Measurements from ENCODE around the gene CCDC102A. TPM values are rescaled to one million over a fixed set of nuclear protein-coding genes. Genes with fewer than 3 reads are reported as not detected.

CCDC102A gene
- total and polyA plus RNA-seq, 2 of the 13 experiments (the other 11 are each of a cell fraction or from before 2014, with no cell fraction given), result 2.1 to 2.8 TPM

- no peak for ATAC-seq
- Histone ChIP-seq H3K36me3 (replicated peaks in 1 of 2; ENCODE audit: control insufficient read depth in 1 of 2, insufficient read depth in 2 of 2, low read length in 2 of 2) (no peaks in the 10 kb centered on the region), H2AFZ (ENCODE audit: low read length) (no peak overlapping the region), H3K79me2 (ENCODE audit: insufficient read depth, low read length) (no peaks in the 10 kb centered on the region), H3K27ac (ENCODE audit: extremely low read length, insufficient read depth, low read length) (no peak overlapping the region), H3K27me3 (ENCODE audit: control insufficient read depth in 1 of 2, insufficient read depth in 2 of 2, low read length in 2 of 2) (no peaks in the 10 kb centered on the region), H3K9ac (ENCODE audit: insufficient read depth, low read depth, low read length) (no peak overlapping the region), H3K4me2 (ENCODE audit: low read depth, low read length) (no peak overlapping the region), H3K4me3 (replicated peaks in 1 of 3; ENCODE audit: insufficient read depth in 1 of 3, low read depth in 2 of 3, low read length in 3 of 3) (no peak overlapping the region), H3K4me1 (ENCODE audit: insufficient read depth, low read length) (peaks cover 10% of the 10 kb centered on the region; the same call in 1 of the 2 replicates), H4K20me1 (ENCODE audit: insufficient read depth, low read length) (no peaks in the 10 kb centered on the region), H3K9me3 (ENCODE audit: low read length) (no peaks in the 10 kb centered on the region)
- in situ Hi-C loops (cut with HindIII; ENCODE audit: extremely low pct_ligation_motif_present, low pct_unique_long_range_greater_than_20kb), result no loop called here
- ChIA-PET CTCF (ENCODE audit: low intra/inter-chr PET ratio, low total read pairs) (interaction anchor here (1.5 to 5.4 kb wide), 5 partner anchors 16 to 144 kb away, joined by 5 to 119 read pairs (median 10); no protein-coding TSS in a partner anchor), POLR2A (no interaction called here)
- TF ChIP-seq ZNF30 (CRISPR knock-in tag; IDR thresholded peaks at IDR 0.05), result no peak
- no peak for TF ChIP-seq ZNF816 (CRISPR knock-in tag; IDR thresholded peaks at IDR 0.05; ENCODE audit: borderline replicate concordance)
- TF ChIP-seq ZNF280D (CRISPR knock-in tag; IDR thresholded peaks at IDR 0.05), result no peak
- TF ChIP-seq NFATC3 (CRISPR knock-in tag; IDR thresholded peaks at IDR 0.05), result no peak
- TF ChIP-seq RBM22 (optimal IDR thresholded peaks at IDR 0.05; ENCODE audit: low read length), result no peak
- no peak for TF ChIP-seq ZNF276 (CRISPR knock-in tag; IDR thresholded peaks at IDR 0.05; ENCODE audit: low read depth)
- TF ChIP-seq TEAD2 (CRISPR knock-in tag; IDR thresholded peaks at IDR 0.05), result no peak
- TF ChIP-seq TOPORS (CRISPR knock-in tag; IDR thresholded peaks at IDR 0.05), result no peak
- no peak for TF ChIP-seq SIX1 (CRISPR knock-in tag; IDR thresholded peaks at IDR 0.05; ENCODE audit: borderline replicate concordance)
- no TSS peak for BruUV-seq (replicated peaks)
- intact Hi-C loops (cut with micrococcal nuclease; ENCODE audit: unreplicated experiment), result loop anchor here (1.0 to 2.0 kb wide), 3 partner anchors 15 to 145 kb away; no protein-coding TSS in a partner anchor
- 40% methylated on average over 14 of the region's 16 CpGs for WGBS (ENCODE audit: low lambda C conversion rate)
- no peak for FAIRE-seq
- no peak for DNase-seq (ENCODE audit: low spot score)
Measured at GRCh38 chr16:57575468-57576277, 39.3 kb upstream of the CCDC102A start.

Data from HepG2 (cell line).